ENCODE measurements around the gene UQCC3.
"Not testable (repeated sequence)": the region's sequence is repeated elsewhere in the genome, so short reads cannot be mapped to it uniquely, and the experiment has no call there.

UQCC3 gene

GRCh38 chr11:62687508-62688396 is 16.3 kb downstream of the UQCC3 start:
- TF ChIP-seq ZFX (IDR thresholded peaks at IDR 0.05; ENCODE audit: borderline replicate concordance), result no peak
- TF ChIP-seq, protein P1, sequence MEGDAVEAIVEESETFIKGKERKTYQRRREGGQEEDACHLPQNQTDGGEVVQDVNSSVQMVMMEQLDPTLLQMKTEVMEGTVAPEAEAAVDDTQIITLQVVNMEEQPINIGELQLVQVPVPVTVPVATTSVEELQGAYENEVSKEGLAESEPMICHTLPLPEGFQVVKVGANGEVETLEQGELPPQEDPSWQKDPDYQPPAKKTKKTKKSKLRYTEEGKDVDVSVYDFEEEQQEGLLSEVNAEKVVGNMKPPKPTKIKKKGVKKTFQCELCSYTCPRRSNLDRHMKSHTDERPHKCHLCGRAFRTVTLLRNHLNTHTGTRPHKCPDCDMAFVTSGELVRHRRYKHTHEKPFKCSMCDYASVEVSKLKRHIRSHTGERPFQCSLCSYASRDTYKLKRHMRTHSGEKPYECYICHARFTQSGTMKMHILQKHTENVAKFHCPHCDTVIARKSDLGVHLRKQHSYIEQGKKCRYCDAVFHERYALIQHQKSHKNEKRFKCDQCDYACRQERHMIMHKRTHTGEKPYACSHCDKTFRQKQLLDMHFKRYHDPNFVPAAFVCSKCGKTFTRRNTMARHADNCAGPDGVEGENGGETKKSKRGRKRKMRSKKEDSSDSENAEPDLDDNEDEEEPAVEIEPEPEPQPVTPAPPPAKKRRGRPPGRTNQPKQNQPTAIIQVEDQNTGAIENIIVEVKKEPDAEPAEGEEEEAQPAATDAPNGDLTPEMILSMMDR (IDR thresholded peaks at IDR 0.05), result no peak
- no peak overlapping the region for H3K27ac ChIP-seq

DNA sequence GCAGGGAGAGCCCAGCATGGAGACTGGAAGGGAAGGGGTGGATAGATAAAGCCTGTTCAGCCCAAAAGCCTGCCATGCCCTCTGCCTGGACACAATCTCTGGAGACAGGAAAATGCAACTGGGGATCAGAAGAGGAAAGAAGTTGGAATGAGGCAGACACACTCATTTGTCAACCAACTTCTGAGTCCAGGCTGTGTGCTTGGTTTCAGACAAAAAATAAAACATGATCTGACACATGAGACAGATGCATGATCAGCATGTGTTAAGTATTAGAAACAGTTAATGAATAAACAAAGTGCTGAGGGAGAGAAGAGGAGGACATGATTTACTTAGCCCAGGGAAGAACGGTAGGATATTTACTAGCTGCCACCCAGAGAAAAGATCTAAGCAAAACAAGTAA is 17.0 kb downstream of the UQCC3 start:
- no peak overlapping the region for H3K27ac ChIP-seq
- TF ChIP-seq, protein P1 (IDR thresholded peaks at IDR 0.05), result no peak
- no peak for TF ChIP-seq ZFX (IDR thresholded peaks at IDR 0.05; ENCODE audit: borderline replicate concordance)

DNA sequence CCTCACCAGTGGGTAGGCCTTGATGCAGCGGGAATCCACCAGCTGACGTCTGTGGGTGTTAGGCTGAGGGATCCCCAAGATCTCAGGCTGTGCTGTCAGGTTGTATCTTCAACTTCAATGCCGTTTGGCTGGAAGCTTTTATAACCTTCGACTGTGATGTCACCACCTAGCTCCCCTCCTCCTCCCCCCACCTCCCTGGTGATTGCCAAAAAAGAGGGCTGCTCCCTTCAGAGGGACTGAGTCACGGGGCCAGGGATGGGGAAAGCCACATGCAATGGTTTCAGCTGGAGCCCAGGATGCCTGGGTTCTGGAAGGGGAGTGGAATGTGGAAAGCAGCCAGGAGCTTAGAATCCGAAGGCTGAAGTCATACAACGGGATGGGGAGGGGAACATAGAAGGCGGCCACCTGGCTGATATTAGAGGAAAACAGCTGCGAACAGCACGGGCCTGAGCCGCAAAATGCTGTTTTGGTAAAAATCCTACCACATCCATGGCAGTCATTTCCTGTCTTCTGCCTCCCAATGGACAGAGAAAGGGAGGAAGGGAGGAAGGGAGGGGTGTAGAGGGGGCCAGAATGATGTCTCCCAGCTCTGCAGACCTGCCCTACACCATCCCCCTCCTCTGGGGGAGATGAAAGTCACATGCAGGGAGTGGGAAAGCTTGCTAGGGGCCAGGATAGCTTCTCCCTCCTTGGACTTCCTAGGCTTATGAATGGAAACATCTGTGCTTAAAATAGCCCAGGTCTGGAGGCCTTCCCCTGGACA is 18.1 kb downstream of the UQCC3 start, which contains the start of gene LRRN4CL:
Gene LRRN4CL, minus strand, starts transcription at position 110 of the 763 bp plus-strand sequence. CDS start 1,022 bp downstream, outside the sequence.
- TF ChIP-seq, protein P1 (IDR thresholded peaks at IDR 0.05), result no peak
- no peak for TF ChIP-seq ZFX (IDR thresholded peaks at IDR 0.05; ENCODE audit: borderline replicate concordance)
- no peak within 1 kb of the TSS for H3K27ac ChIP-seq

- H3K27ac ChIP-seq, result not testable (repeated sequence)
Observed at GRCh38 chr11:62693624-62694023, 22.2 kb downstream of the UQCC3 start.

- H3K27ac ChIP-seq, result 0 out of 2 replicates have a peak overlapping the region, but pooled peaks have one; percentile 30
- no peak for TF ChIP-seq ZFX (IDR thresholded peaks at IDR 0.05; ENCODE audit: borderline replicate concordance)
- TF ChIP-seq, protein P1 (IDR thresholded peaks at IDR 0.05), result peak; percentile 87
Observed at GRCh38 chr11:62694455-62695167, 23.1 kb downstream of the UQCC3 start.

DNA sequence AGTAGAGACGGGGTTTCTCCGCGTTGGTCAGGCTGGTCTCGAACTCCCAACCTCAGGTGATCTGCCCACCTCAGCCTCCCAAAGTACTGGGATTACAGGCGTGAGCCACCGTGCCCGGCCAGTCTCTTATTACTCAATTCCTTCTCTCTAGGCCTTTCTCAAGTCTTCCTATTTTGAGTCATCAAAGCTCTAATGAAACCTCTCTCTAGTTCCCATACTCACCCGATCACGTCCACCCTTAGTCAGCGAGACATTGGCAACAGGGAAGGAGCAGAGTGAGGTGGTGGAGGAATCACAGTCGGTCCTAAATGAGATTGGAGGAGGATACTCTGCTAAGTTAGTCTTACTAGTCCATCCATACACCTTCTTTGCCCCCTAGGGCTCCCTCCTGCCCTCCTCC is 30.8 kb downstream of the UQCC3 start:
- H3K27ac ChIP-seq, result no peak overlapping the region
- TF ChIP-seq, protein P1 (IDR thresholded peaks at IDR 0.05), result no peak
- no peak for TF ChIP-seq ZFX (IDR thresholded peaks at IDR 0.05; ENCODE audit: borderline replicate concordance)

- 0 out of 2 replicates have a peak overlapping the region, but pooled peaks have one; percentile 85 for H3K27ac ChIP-seq
Observed at GRCh38 chr11:62703921-62704320, 32.4 kb downstream of the UQCC3 start.

All from 22Rv1 (cell line).